Renal pelvis (tissue), 12 donors: ENCODE data around the gene STPG3. TPM values are rescaled to one million over a fixed set of nuclear protein-coding genes. Genes with fewer than 3 reads are reported as not detected.
A peak's percentile ranks its signal among the peaks of the same experiment; 100 is the strongest.

Experiments
- DNase-seq: peaks from one replicate; pipeline ENCODE4 v3.0.0-alpha.2; 2013
- long read RNA-seq, 16 experiments: transcript quantifications; one replicate each; lab custom pipeline, GENCODE V29; 2026
- polyA plus RNA-seq, 3 donors: library from polyadenylated mRNA; unstranded; fragments of 120-200 nt; gene quantifications; one replicate each; pipeline ENCODE4 v1.2.1, GENCODE V29; 2013; ENCODE audit not compliant: insufficient read length in 3 of 3

STPG3 gene
- 1 to 10 TPM; 2.8 to 3.9 (median 3.9) TPM for polyA plus RNA-seq
- long read RNA-seq, donor 1, result 0 reads
- long read RNA-seq, donor 2, result 0 reads
- long read RNA-seq, donor 3, result 0 reads
- long read RNA-seq, donor 4, result 0 reads
- long read RNA-seq, donor 5, result 0 reads
- long read RNA-seq, donor 6, result 0 reads
- long read RNA-seq, donor 7, result 0 reads
- long read RNA-seq, donor 8, result 0 reads
- long read RNA-seq, donor 9, result 0 reads
- long read RNA-seq, donor 10, result 0 reads
- long read RNA-seq, donor 11, result 0 reads
- long read RNA-seq, donor 12, result 0 reads
- long read RNA-seq, donor 13, result 0 reads
- long read RNA-seq, donor 14, result 0 reads
- long read RNA-seq, donor 15, result 0 reads
- long read RNA-seq, donor 16, result 0 reads

DNA sequence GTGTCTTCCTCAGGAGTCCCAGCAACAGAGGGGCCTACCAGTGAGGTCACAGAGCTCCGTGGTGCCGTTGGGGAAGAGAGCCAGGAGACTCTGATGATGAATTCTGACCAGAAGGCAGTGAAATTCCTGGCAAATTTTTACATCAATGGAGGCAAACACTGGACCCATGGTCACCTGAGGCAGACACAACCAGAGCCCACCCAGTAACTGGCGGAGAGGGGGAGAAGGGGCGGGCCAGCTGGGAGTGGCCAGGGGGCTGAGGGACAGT, at the start of gene STPG3:
STPG3 (plus strand) TSS at position 93 of the 268 bp plus-strand sequence; CDS start at position 94, 1 bp downstream.
- DNase-seq, result no peak

DNA sequence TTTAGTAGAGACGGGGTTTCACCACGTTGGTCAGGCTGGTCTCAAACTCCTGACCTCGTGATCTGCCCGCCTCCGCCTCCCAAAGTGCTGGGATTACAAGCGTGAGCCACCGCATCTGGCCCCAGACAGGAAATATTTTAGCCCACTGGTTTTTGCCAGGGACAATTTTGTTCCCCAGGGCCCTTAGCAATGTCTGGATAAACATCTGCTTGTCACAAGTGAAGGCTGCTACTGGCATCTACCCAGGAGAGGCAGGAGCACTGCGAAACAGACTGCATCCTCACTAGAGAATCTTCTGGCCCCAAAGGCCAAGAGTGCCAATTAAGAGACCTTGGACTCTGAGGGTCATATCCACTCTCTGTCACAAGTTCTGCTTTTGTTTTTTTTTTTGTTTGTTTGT, 48.1 kb upstream of the STPG3 start:
- DNase-seq, result no peak

DNA sequence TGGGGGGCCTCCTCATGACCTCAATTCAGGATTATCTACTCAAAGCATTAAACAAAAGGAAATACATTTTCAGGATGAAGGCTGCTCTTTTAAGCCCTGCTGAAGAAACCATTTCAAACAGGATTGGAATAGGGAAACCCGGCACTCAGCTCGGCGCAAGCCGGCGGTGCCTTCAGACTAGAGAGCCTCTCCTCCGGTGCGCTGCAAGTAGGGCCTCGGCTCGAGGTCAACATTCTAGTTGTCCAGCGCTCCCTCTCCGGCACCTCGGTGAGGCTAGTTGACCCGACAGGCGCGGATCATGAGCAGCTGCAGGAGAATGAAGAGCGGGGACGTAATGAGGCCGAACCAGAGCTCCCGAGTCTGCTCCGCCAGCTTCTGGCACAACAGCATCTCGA, 46.4 kb upstream of the STPG3 start:
- DNase-seq, result no peak

DNA sequence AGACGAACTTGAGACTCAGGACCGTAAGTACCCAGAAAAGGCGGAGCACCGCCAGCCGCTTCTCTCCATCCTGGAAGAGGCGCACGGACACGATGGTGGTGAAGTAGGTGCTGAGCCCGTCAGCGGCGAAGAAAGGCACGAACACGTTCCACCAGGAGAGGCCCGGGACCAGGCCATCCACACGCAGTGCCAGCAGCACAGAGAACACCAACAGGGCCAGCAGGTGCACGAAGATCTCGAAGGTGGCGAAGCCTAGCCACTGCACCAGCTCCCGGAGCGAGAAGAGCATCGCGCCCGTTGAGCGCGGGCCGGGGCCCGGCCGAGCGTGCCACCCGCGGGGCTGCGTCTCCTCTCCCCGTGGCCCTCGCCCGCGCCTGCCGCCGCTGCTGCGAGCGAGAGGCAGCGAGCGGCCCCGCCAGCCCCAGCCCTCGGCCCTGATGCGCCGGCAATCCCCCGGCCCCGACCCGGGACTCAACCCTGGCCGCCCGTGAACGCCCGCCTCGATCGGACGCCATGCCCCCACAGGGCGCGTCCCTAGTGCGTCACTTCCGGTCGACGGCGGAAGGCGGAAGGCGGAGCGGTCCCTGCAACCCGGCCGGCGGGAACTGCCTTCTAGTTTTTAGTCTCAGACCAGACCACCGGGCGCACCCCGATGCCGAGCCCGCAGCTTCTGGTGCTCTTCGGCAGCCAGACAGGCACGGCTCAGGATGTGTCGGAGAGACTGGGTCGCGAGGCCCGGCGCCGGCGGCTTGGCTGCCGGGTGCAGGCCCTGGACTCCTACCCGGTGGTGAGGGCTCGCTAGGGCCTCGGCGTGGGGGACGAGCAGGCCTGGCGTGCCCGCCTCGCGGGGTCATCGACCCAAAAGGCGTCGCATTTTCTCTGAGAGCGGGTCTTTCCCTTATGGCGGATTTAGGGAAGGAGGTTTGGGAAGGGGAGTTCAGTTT, 45.7 kb upstream of the STPG3 start, which contains the start of the genes NDOR1 and TMEM203:
NDOR1 (plus strand) TSS at position 575 of the 944 bp plus-strand sequence; CDS start at position 653, 78 bp downstream.
TMEM203 (minus strand) TSS at position 523 of the 944 bp plus-strand sequence; CDS start at position 289, 234 bp downstream.
- peak; percentile 90 for DNase-seq

DNA sequence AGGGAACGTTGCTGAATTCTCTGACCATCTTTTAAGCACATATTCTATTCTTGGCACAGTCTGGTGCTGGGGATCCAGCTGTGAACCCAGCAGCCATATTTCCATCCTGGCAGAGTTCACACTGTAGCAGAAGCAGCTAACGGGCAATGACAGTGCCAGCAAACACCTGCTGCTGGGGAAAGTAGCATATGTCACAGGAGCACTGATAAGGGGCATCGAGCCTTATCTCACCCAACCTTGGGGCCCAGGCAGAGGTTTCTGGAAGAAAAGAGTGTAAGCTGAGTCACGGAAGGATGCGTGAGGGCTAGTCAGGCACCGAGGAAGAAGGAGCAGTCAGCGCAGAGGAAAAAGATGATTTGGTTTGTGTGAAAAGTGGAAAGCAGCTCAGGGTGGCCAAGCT, 44.5 kb upstream of the STPG3 start:
- DNase-seq, result no peak

DNA sequence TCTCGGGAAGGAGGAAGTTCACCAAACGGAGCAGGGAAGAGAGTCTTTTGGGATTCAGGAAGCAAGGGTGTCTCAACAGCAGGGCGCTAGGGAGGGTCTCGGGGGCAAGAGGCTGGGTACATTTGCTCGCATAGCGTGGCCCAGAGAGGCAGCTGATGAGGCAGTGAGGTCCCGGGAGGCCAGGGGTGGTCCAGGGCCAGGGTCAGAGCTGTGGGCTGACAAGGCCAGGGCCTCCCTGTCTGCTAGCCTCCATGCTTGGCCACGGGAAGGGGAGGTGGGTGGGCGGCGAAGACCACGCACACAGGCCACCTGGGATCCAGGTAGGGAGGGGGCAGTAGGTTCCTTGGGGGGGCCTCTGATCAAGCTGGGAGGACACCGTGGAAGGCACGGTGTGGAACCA, 39.6 kb upstream of the STPG3 start:
- no peak for DNase-seq

DNA sequence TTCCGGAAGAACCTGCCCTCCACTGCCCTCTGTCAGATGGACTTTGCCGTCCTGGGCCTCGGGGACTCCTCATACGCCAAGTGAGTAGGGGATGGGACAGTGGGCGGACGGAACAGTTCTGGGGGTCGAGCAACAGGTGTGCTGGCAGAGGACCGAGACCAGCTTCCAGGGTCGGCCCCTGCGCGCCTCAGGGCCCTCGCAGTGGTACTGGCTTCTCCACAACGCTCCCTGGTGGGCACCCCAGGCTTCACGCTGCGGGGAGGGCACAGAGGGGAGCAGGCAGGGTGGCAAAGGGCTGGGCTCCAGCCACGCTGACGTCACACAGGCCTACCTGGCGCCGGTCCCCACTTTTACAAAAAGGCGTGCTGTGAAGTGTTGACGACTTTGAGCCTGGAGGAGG, 38.6 kb upstream of the STPG3 start:
- no peak for DNase-seq

DNA sequence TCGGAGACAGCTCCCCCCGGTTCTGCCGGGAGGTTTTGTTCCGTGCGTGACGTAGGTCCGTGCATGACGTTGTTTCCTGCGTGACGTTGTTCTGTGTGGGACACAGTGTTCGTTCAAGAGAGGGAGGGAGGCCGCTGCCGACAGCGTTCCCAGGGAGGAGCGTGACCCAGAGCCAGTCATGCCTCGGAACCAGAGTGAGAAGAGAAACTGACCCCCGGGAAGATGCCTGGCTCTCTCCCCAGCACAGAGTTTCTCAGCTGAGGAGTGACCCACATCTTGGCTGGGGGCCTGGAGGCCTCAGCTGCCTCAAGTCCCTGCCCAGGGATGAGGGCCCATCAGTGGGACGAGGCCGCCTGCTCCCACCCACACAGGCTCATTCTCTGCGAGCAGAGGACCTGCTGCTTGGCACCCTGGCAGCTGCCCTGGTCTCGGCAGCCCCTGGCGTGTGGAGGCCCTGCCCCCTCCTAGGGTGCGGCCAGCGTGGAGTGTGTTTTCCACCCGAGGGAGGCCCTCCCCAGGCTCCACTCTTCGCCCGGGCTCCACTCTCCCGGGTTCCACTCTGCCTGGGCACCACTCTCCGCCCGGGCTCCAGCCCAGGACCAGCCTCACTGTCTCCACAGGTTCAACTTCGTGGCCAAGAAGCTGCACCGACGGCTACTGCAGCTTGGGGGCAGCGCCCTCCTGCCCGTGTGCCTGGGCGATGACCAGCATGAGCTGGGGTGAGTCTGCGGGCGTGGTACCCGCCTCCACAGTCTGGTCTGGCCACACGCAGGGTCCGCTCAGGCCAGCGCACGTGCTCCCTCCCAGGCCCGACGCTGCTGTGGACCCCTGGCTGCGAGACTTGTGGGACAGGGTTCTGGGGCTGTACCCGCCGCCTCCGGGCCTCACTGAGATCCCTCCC, 37.7 kb upstream of the STPG3 start:
- DNase-seq, result no peak

DNA sequence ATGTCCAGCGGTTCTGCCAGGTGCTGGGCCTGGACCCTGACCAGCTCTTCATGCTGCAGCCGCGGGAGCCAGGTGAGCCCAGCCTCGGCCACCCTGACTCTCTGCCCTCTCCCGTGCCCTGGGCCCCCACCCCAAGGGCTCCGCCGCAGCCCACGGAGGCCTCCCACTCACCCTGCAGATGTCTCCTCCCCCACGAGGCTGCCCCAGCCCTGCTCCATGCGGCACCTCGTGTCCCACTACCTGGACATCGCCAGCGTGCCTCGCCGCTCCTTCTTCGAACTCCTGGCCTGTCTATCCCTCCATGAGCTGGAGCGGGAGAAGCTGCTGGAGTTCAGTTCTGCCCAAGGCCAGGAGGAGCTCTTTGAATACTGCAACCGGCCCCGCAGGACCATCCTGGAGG, 36.5 kb upstream of the STPG3 start:
- no peak for DNase-seq

DNA sequence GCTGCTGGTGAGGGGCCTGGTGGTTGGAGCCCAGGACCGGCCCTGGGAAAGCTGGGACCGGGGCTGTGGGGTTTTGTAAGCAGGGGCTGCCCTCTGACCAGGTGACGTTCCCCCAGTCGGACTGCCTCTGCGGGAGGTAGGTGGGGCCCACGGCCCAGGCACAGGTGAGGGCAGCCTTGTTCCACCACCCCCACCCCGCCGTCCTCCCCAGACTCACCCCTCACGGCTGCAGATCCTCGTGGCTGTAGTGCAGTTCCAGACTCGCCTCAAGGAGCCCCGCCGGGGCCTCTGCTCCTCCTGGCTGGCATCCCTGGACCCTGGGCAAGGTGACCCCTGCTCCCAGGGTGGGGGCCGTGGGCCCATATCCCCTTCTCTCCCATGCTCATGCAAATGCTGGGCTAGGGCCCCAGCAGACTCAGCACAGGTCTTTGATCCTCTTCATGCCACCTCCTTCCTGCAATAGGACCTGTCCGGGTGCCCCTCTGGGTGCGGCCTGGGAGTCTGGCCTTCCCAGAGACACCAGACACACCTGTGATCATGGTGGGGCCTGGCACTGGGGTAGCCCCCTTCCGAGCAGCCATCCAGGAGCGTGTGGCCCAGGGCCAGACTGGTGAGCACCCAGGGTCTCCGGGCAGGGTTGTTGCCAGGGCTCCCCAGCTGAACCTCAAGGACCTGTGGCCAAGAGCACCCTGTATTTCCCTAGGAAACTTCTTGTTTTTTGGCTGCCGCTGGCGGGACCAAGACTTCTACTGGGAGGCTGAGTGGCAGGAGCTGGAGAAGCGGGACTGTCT, 35.7 kb upstream of the STPG3 start:
- no peak for DNase-seq

DNA sequence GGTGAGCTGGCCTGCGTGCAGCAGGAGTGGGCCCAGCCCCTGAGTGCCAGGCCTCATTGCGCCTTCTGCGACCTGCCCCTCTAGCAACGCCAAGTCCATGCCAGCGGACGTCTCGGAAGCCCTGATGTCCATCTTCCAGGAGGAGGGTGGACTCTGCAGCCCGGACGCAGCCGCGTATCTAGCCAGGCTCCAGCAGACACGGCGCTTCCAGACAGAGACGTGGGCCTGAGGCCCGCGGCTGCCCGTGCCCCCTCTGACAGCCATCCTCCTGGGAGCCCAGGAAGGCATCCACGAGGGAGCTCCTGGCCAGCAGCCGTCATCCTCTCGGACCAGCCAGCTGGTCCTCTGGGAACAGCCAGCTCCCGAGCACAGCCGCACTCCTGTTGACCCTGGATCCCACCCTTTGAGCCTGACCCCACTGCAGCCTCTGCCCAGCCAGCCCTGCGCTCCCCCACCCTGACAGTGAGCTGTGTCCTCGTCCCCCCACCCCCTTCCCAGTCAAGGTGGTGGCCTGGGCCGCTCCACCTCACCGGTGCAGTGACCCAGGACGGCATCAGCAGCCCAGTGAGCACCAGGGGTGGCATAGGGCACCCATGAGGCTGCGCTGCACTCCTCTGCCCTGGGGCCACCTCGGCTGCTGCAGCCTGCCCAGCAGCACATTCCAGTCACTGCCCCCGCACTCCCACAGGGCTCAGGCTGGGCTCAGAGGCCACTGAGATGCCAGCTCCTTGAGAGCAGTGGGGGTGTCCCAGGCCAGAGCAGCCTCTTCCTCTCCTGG, 34.7 kb upstream of the STPG3 start:
- DNase-seq, result no peak

DNA sequence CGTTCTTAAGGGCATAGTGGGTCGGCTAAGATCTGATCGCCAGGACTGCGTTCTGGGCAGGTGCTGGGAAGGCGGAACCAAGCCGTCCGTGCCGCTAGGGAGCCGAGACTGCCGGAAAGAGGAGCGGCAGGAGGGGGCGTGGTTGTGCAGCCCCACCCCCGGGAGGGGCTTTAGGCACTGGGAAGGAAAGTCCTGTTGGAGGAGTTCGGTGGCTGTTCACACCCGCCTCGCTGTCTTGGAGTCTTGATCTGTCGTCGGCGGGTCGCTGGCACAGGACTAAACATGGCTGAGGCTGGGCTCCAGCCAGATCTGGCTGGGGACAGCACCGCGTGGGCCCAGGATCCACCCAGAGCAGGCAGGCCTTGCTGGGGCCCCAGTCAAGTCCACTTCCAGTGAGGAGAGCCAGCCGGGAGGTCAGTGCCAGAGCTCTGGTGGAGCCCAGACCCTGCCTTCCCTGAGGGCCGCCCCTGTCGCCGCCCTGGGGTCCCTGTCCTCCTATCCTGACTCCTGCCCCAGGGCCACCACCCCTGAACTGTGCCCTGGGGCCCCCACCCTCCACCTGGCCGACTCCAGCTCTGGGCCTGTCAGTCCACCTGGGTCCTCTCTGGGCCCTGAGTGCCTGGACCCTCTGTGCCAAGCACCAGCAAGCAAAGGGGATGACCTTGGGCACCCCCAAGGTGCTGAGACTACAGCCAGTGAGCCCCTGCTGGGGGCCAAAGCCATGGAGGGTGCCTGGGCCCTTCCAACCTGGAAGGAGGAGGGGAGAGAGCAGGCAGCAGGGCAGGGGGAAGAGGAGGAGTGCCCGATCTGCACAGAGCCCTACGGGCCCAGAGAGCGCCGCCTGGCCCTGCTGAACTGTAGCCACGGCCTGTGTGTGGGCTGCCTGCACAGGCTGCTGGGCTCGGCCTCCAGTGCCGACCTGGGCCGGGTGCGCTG, 33.5 kb upstream of the STPG3 start:
- no peak for DNase-seq

DNA sequence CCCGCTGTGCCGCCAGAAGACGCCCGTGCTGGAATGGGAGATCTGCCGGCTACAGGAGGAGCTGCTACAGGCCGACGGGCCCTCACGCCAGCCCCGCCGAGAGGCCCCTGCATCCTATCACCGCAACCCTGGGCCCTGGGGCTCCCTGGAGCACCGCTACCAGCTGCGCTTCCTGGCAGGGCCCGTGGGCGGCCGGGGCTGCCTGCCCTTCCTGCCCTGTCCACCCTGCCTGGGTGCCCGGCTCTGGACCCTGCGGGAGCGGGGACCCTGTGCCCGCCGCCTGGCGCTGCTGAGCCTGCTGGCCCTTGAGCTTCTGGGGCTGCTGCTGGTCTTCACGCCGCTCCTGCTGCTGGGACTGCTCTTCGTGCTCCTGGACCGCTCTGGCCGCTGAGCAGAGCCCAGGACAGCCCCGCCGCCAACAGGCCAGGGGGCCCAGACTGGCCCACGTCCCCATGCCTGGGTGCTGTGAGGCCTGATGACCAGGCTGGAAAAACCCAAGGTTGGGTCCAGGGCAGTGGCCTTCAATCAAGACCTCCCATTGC, 32.8 kb upstream of the STPG3 start:
- no peak for DNase-seq

DNA sequence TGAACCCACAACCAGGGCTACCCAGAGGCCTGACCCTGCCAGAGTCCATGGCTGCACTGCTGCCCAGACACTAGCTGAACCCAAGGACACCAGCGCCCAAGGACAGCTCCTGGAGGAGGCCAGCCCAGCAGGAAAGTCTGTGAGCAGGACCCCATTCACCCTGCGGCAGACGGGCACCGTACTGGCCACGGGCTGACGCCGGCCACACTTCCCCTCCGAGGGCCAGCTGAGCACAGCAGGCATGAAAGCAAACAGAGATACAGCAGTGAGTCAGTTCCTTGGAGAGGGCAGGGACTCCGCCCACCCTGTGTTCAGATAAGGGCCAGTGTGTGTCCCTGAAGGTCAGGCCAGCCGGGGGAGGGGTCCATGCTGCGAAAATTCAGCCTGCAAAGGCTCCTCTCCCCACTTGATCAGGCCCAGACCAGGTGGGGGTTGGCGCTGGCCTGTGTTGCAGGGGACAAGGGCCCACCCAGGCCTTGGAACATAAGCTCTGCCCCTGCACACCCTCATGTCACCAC, 32.3 kb upstream of the STPG3 start:
- DNase-seq, result no peak

DNA sequence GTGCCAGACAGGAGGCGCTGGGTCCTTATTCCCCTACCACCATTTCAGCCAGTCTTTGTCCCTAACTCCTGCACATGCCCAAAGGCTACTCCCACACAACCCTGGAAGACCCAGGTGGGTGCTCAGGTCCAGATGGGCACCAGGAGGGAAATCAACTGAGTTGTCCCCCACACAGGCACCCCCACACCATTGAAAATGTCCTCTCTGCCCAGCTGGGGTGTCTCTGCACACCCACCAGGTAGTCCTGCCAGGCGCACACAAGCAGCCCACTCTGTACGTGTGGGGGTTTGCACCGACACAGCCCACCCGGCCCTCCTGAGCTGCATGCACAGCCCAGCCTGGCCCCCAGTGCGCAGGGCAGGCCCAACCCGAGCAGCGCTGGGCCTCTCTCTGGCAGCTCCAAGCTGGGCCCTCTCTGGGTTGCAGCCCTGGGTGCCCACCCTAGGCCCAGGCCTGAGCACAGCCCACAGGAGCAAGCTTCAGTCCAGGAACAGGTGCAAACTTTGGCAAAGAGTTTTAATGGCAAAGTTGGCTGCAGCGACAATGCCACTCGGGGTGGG, 31.2 kb upstream of the STPG3 start:
- DNase-seq, result no peak

DNA sequence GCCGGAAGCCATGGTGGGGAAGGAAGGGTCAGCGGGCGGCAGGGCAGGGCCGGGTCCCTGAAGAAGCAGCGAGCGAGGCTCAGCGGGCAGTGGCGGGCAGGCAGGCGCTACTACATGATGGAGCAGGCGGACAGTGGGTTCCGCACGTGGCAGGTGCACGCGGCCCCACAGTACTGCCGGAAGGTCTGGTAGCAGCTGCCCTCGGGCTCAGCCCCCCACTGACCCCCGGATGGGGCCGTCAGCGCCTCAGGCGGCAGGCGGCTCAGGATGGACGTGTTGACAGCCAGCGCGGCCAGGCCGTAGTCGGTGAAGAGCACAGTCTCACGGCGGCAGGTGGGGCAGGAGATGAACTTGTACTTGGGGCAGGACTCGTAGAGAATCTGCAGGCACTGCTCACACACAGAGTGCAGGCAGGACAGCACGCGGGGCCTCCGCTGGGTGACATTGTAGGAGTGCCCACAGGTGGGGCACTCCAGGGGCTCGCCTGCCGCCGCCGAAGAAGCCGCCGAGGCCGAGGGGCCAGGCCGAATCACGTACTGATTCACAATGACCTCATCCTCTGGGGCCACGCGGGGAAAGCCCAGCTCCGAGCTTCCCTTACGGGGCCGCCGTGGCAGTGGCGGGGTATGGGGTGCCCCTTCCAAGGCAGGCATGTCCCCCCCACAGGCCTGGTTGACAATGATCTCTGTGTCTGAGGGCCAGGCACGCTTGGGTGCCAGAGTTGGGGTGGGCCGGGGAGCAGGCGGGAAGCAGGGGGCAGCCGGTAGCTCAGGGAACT, 30.6 kb upstream of the STPG3 start:
- DNase-seq, result no peak

DNA sequence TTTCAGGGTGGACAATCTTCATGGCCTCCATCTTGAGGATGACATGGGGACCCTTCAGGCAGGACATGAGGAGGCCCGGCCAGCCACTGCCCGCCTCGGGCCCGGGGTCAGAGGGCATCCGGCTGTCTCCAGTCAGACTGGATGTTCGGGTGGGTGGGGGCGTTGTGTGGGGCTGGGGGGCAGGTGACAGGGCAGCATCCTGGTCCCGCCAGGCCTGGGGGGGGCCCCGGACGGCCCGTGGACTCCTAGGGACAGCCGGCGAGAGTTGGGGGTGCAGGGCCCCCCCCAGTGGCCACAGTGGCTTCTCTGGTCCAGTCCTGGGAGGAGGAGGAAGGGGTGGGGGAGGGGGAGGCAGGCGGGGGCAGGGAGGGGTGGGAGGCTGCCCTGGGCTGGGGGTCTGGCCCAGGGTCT, 30.0 kb upstream of the STPG3 start:
- DNase-seq, result no peak
